Bronchial epithelial cell (primary cell): ENCODE results near the gene INSYN1. TPM values are rescaled to one million over a fixed set of nuclear protein-coding genes. Genes with fewer than 3 reads are reported as not detected.

ENCODE experiments used
- DNase-seq: peaks from one replicate; pipeline ENCODE4 v3.0.0-alpha.2; 2010; ENCODE audit warnings: low read depth
- FAIRE-seq: peaks from 2 replicates; lab custom pipeline; 2011; peaks lifted over from hg19 to GRCh38; lab: Jason Lieb, UNC
- H3K27me3 ChIP-seq: 2 replicates; pipeline ENCODE4 v1.5.1; 2011; ENCODE audit warnings: low read length; ENCODE audit not compliant: control insufficient read depth, insufficient read depth
- H3K36me3 ChIP-seq: 2 replicates; pipeline ENCODE4 v1.5.1; 2011; ENCODE audit warnings: low read length; ENCODE audit not compliant: control insufficient read depth, insufficient read depth
- H3K4me3 ChIP-seq: 2 replicates; pipeline ENCODE4 v1.5.1; 2011; ENCODE audit warnings: mild to moderate bottlenecking, low read depth, low read length, control low read depth
- total RNA-seq: library from RNA; depleted of rRNA; stranded (reverse); fragments of >200 nt; gene quantifications from 2 replicates; pipeline ENCODE4 v1.2.1, GENCODE V29; 2014
- TF ChIP-seq, protein P1 (sequence below): IDR thresholded peaks from 2 replicates; pipeline ENCODE4 v1.5.1; 2011; ENCODE audit warnings: mild to moderate bottlenecking, moderate library complexity, low read length, control low read depth, inconsistent platforms; ENCODE audit not compliant: insufficient read depth, severe bottlenecking

The INSYN1 gene
- total RNA-seq, 1 donor from 2014 or later: under 0.01 TPM

DNA sequence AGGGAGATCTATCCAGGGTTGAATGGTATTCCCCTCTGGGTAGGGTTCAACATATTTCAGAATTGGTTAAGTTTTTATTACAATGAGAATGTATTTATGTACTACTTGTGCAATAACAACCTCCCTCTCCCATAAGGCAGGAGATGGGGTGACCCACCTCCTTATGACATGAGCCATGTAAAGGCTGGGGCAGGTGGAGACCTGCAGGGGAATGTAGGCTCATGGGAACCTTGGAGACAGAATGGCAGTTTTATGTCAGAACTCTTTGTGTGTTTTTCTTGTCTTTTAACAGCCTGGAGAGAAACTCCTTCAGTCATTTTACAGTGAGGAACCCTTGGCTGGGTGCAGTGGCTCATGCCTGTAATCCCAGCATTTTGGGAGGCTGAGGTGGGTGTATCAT, 24.6 kb upstream of the INSYN1 start:
- H3K27me3 ChIP-seq: peaks cover 1% of the 10 kb centered on the region
- TF ChIP-seq, protein P1, sequence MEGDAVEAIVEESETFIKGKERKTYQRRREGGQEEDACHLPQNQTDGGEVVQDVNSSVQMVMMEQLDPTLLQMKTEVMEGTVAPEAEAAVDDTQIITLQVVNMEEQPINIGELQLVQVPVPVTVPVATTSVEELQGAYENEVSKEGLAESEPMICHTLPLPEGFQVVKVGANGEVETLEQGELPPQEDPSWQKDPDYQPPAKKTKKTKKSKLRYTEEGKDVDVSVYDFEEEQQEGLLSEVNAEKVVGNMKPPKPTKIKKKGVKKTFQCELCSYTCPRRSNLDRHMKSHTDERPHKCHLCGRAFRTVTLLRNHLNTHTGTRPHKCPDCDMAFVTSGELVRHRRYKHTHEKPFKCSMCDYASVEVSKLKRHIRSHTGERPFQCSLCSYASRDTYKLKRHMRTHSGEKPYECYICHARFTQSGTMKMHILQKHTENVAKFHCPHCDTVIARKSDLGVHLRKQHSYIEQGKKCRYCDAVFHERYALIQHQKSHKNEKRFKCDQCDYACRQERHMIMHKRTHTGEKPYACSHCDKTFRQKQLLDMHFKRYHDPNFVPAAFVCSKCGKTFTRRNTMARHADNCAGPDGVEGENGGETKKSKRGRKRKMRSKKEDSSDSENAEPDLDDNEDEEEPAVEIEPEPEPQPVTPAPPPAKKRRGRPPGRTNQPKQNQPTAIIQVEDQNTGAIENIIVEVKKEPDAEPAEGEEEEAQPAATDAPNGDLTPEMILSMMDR: no peak
- H3K36me3 ChIP-seq: no peaks in the 10 kb centered on the region
- FAIRE-seq: no peak
- H3K4me3 ChIP-seq: no peak overlapping the region
- DNase-seq: peak; percentile 91

DNA sequence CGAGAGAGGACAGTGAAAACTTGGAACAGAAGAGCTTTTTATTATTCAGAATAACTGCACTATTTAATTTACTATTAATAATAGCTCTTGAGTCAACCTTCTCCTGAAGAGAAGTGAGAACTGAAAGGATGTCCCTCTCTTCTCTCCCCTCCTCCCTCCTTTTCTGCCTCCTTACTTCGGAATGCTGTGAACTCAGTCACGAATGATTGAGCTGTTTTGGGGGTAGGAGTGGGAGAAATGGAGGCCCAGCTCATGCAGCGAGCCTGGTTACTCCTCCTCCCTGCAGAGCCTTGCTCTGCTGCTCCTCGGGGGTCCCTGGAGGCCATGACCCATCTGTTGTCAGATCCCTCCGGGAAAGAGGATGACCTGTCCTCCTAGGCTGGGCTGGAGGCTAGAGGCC, 20.3 kb upstream of the INSYN1 start:
- FAIRE-seq (no peak), DNase-seq (no peak)
- no peaks in the 10 kb centered on the region for H3K36me3 ChIP-seq
- peaks cover 1% of the 10 kb centered on the region for H3K27me3 ChIP-seq
- TF ChIP-seq, protein P1: no peak
- no peak overlapping the region for H3K4me3 ChIP-seq

DNA sequence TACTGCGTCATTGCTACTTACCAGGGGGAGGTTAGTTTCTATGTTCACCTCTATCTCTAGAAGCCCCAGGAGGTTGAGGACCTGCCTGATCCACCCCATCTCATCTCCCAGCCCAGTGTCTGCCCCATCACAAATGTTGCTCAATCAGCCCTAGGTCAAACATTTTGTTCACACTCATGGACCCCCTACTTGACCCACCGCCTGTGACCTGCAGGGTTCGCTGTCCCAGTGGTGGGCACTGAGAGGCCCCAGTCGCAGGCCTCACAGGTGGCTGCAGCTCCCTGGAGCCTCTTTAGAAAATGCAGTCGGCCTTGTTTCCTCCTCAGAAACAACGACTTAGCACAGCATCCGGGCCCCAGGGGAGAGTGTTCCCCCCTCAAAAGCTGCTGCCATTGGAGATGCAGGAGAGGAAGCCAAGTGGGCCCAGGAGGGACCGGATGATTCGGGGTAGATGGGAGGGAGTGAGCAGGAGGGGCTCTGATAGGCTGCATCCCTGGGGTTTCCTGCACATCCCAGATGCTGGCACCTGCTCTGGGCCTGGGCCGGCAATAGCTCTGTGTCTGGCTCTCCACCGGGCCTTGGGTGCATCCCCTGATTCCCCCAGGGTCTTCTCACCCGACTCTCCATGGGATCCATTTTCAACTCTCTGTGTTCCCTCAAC, 18.4 kb upstream of the INSYN1 start:
- FAIRE-seq (no peak), DNase-seq (no peak)
- no peaks in the 10 kb centered on the region for H3K36me3 ChIP-seq
- TF ChIP-seq, protein P1: no peak
- peaks cover 1% of the 10 kb centered on the region for H3K27me3 ChIP-seq
- no peak overlapping the region for H3K4me3 ChIP-seq

DNA sequence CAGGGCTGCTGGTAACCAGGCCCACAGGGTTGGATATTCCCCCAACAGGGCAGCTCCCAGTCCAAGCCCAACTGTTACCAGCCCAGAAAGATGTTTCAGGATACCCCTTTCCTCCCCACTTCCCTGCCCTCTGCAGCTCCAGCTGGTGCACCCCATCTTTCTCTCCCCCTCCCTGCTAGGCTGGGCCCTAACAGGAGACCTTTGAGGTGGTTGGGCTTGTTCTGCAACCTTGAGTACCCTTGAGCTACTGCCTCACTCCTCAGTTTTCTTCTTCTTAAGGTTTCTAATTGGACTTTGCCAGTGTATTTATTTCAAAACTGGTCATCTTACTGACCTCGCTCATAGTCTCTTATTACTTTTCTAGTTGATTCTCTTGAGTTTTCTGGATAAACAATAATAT, 16.9 kb upstream of the INSYN1 start:
- DNase-seq (no peak), FAIRE-seq (no peak)
- Histone ChIP-seq H3K36me3 (no peaks in the 10 kb centered on the region), H3K27me3 (peaks cover 1% of the 10 kb centered on the region), H3K4me3 (no peak overlapping the region)
- TF ChIP-seq, protein P1: no peak

DNA sequence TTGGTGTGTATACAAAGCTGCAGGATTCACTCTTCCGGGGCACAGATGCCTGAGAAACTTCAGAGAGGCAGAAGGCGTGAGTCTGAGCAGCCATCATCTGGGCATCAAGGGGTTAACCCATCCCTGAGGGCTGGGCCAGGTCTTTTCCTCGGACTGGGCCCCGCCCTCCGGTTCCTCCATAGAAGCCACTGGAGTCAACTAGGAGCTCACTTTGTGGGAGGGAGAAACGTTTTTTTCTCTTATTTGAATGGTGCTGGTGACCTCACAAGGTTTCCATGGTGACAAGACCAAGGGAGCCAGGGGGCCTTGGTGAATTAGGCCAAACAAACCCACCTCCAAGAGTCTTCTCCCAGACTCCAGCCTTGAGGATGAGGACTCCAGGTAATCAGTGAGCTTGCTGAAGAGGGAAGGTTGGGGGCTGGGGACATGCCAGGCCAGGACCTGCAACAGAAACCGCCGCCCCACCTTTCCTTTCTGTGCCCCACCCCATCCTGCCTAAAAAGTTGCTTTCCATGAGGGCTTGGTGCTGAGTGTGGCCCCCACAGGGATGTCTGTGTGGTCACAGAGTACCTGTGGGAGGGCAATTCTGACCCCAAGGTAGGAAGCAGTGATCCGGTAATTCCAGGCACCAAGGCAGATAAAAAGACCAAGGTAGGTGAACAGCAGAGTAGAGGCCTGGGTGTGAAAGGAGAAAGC, 14.8 kb upstream of the INSYN1 start:
- TF ChIP-seq, protein P1: no peak
- no peaks in the 10 kb centered on the region for H3K27me3 ChIP-seq
- DNase-seq (no peak), FAIRE-seq (no peak)
- H3K36me3 ChIP-seq: no peaks in the 10 kb centered on the region
- no peak overlapping the region for H3K4me3 ChIP-seq
